IMR-90 (cell line): ENCODE results near the gene SLC6A12. TPM values are rescaled to one million over a fixed set of nuclear protein-coding genes. Genes with fewer than 3 reads are reported as not detected.

Experiments used
- ATAC-seq: fragments of 200-7000 bp; cut with Tn5 transposase; 2 replicates; pipeline ENCODE4 v1.9.1; 2020; ENCODE audit warnings: low read depth, mild to moderate bottlenecking, moderate library complexity
- BruUV-seq: library from RNA; stranded (reverse); fragments of 400-500 nt; replicated peaks from 2 replicates; lab custom pipeline; 2021; lab: Mats Ljungman, UMichigan
- CTCF ChIA-PET: fragments of 300-600 bp; formaldehyde crosslinking; extraction: SDS; loops from one replicate; lab custom pipeline; 2021; ENCODE audit warnings: antibody characterized with exemption; lab: Yijun Ruan, JAX
- POLR2A ChIA-PET: fragments of 300-600 bp; sonication (Branson Sonifier 250); formaldehyde crosslinking; loops from one replicate; lab custom pipeline; 2022; ENCODE audit warnings: antibody characterized with exemption; ENCODE audit not compliant: unreplicated experiment; lab: Charles Lee
- DNase-seq: peaks from one replicate; pipeline ENCODE4 v3.0.0; 2013
- H2AFZ ChIP-seq: replicated peaks from 2 replicates; pipeline ENCODE3; 2013; ENCODE audit warnings: low read length, mild to moderate bottlenecking; ENCODE audit not compliant: poor library complexity
- H2AK5ac ChIP-seq: 2 replicates; pipeline ENCODE4 v1.6.1; 2013; ENCODE audit warnings: low read depth, low read length, inconsistent platforms
- H2AK9ac ChIP-seq: replicated peaks from 2 replicates; pipeline ENCODE3; 2013; ENCODE audit warnings: mild to moderate bottlenecking, low read depth, low read length, moderate library complexity; ENCODE audit not compliant: poor library complexity
- H2BK120ac ChIP-seq: 2 replicates; pipeline ENCODE4 v1.6.1; 2013; ENCODE audit warnings: low read depth, low read length, inconsistent platforms
- H2BK15ac ChIP-seq: 3 replicates; pipeline ENCODE4 v1.6.1; 2013; ENCODE audit warnings: low read depth, low read length, inconsistent platforms
- H2BK20ac ChIP-seq: 2 replicates; pipeline ENCODE4 v1.6.1; 2013; ENCODE audit warnings: low read depth, mild to moderate bottlenecking, inconsistent platforms, low read length, moderate library complexity
- H2BK5ac ChIP-seq: 2 replicates; pipeline ENCODE4 v1.6.1; 2013; ENCODE audit warnings: mild to moderate bottlenecking, low read depth, low read length, inconsistent platforms; ENCODE audit not compliant: poor library complexity, severe bottlenecking
- H3K14ac ChIP-seq: replicated peaks from 2 replicates; pipeline ENCODE4 v1.6.1; 2013; ENCODE audit warnings: low read depth, low read length, inconsistent platforms
- H3K18ac ChIP-seq: 2 replicates; pipeline ENCODE4 v1.6.1; 2013; ENCODE audit warnings: low read depth, low read length, control low read depth
- H3K23ac ChIP-seq: 2 replicates; pipeline ENCODE4 v1.6.1; 2013; ENCODE audit warnings: low read depth, low read length, inconsistent platforms
- H3K27ac ChIP-seq: 2 replicates; pipeline ENCODE4 v1.5.1; 2013; ENCODE audit warnings: mild to moderate bottlenecking, control low read depth, low read length; ENCODE audit not compliant: insufficient read depth
- H3K27me3 ChIP-seq: 2 replicates; pipeline ENCODE4 v1.6.1; 2013; ENCODE audit warnings: low read length; ENCODE audit not compliant: control insufficient read depth, insufficient read depth
- H3K36me3 ChIP-seq: 2 replicates; pipeline ENCODE4 v1.6.1; 2013; ENCODE audit warnings: low read length, mixed read lengths; ENCODE audit not compliant: control insufficient read depth, insufficient read depth
- H3K4ac ChIP-seq: 2 replicates; pipeline ENCODE4 v1.6.1; 2013; ENCODE audit warnings: low read depth, low read length, inconsistent platforms
- H3K4me1 ChIP-seq: 2 replicates; pipeline ENCODE4 v1.6.1; 2013; ENCODE audit warnings: low read length, mixed read lengths; ENCODE audit not compliant: control insufficient read depth, insufficient read depth
- H3K4me2 ChIP-seq: 2 replicates; pipeline ENCODE4 v1.6.1; 2013; ENCODE audit warnings: low read depth, mild to moderate bottlenecking, control low read depth, low read length, moderate library complexity
- H3K4me3 ChIP-seq: 2 replicates; pipeline ENCODE4 v1.5.1; 2013; ENCODE audit warnings: low read depth, mild to moderate bottlenecking, control low read depth, low read length, moderate library complexity; ENCODE audit not compliant: insufficient read depth
- H3K56ac ChIP-seq: 2 replicates; pipeline ENCODE4 v1.6.1; 2013; ENCODE audit warnings: low read length, inconsistent platforms; ENCODE audit not compliant: insufficient read depth; ENCODE audit errors: extremely low read depth
- H3K79me1 ChIP-seq, 2 experiments: 2 replicates each; pipeline ENCODE4 v1.6.1; 2013; ENCODE audit warnings: low read length in 2 of 2, inconsistent platforms in 1 of 2, low read depth in 1 of 2
- H3K9ac ChIP-seq: 2 replicates; pipeline ENCODE4 v1.6.1; 2013; ENCODE audit warnings: low read depth, low read length, control low read depth
- H3K9me1 ChIP-seq: 2 replicates; pipeline ENCODE4 v1.6.1; 2013; ENCODE audit warnings: low read length, inconsistent platforms; ENCODE audit not compliant: insufficient read depth
- H3K9me3 ChIP-seq: 2 replicates; pipeline ENCODE4 v1.6.1; 2013; ENCODE audit warnings: low read length; ENCODE audit not compliant: control insufficient read depth, insufficient read depth
- H4K20me1 ChIP-seq: 2 replicates; pipeline ENCODE4 v1.6.1; 2013; ENCODE audit warnings: low read length, inconsistent platforms; ENCODE audit not compliant: insufficient read depth
- H4K5ac ChIP-seq: 2 replicates; pipeline ENCODE4 v1.6.1; 2013; ENCODE audit warnings: mild to moderate bottlenecking, low read depth, low read length, control low read depth
- H4K8ac ChIP-seq, 2 experiments: 2 replicates each; pipeline ENCODE4 v1.6.1; 2013; ENCODE audit warnings: low read depth in 2 of 2, low read length in 2 of 2, control low read depth in 1 of 2, inconsistent platforms in 1 of 2
- H4K91ac ChIP-seq: 2 replicates; pipeline ENCODE4 v1.6.1; 2013; ENCODE audit warnings: low read depth, low read length, inconsistent platforms; ENCODE audit not compliant: insufficient read depth
- BHLHE40 ChIP-seq: fragments of 150-350 bp; IDR thresholded peaks from 2 replicates; pipeline ENCODE4 v1.6.1; 2016; ENCODE audit warnings: mild to moderate bottlenecking, low read depth, low read length
- FOS ChIP-seq: fragments of 150-350 bp; IDR thresholded peaks from 2 replicates; pipeline ENCODE4 v1.6.1; 2016; ENCODE audit warnings: low read depth, low read length
- MAFK ChIP-seq: IDR thresholded peaks from 2 replicates; pipeline ENCODE4 v1.6.1; 2012; ENCODE audit warnings: low read depth, low read length, improper control_type of control experiment
- MAZ ChIP-seq: IDR thresholded peaks from 2 replicates; pipeline ENCODE4 v1.6.1; 2012; ENCODE audit warnings: low read depth, mild to moderate bottlenecking, low read length, improper control_type of control experiment, moderate library complexity, borderline replicate concordance
- MXI1 ChIP-seq: IDR thresholded peaks from 2 replicates; pipeline ENCODE4 v1.6.1; 2012; ENCODE audit warnings: low read depth, mild to moderate bottlenecking, low read length, moderate library complexity, borderline replicate concordance
- NFE2L2 ChIP-seq: fragments of 150-350 bp; IDR thresholded peaks from 2 replicates; pipeline ENCODE4 v1.6.1; 2016; ENCODE audit warnings: low read depth, mild to moderate bottlenecking, low read length
- POLR2A ChIP-seq: IDR thresholded peaks from 2 replicates; pipeline ENCODE4 v1.6.1; 2012; ENCODE audit warnings: mild to moderate bottlenecking, low read depth, low read length
- RAD21 ChIP-seq: IDR thresholded peaks from 2 replicates; pipeline ENCODE4 v1.6.1; 2012; ENCODE audit warnings: low read length, improper control_type of control experiment
- RCOR1 ChIP-seq: IDR thresholded peaks from 2 replicates; pipeline ENCODE4 v1.6.1; 2012; ENCODE audit warnings: mild to moderate bottlenecking, low read length, improper control_type of control experiment; ENCODE audit not compliant: insufficient replicate concordance
- RFX5 ChIP-seq: IDR thresholded peaks from 2 replicates; pipeline ENCODE4 v1.8.0; 2012; ENCODE audit warnings: low read depth, mild to moderate bottlenecking, low read length, moderate library complexity
- SMC3 ChIP-seq: fragments of 150-350 bp; IDR thresholded peaks from 2 replicates; pipeline ENCODE4 v1.6.1; 2016; ENCODE audit warnings: low read depth, mild to moderate bottlenecking, antibody characterized with exemption, low read length, moderate library complexity
- WGBS, 2 experiments: methylation state at CpG; one replicate each; pipeline versions ENCODE4 v1.1.5 to v1.1.7; 2013; ENCODE audit warnings: missing lambda C conversion rate in 2 of 2; ENCODE audit not compliant: insufficient read length in 1 of 2; ENCODE audit errors: extremely low coverage in 2 of 2; 5-methylcytosine and 5-hydroxymethylcytosine counted together
- dilution Hi-C: fragments of 300-500 bp; cut with HindIII; formaldehyde crosslinking; loops from one replicate; pipeline ENCODE4 v1.14.3; 2018; ENCODE audit warnings: low sequenced_read_pairs; ENCODE audit not compliant: unreplicated experiment
- in situ Hi-C: fragments of 300-500 bp; cut with MboI; formaldehyde crosslinking; loops from 3 replicates; pipeline ENCODE4 v1.14.3; 2019; ENCODE audit warnings: low sequenced_read_pairs, inconsistent platforms, mixed read lengths
- intact Hi-C: fragments of 100-400 bp; cut with micrococcal nuclease; formaldehyde crosslinking; loops from 2 replicates; pipeline ENCODE4 v1.10.0; 2022
- polyA plus RNA-seq, 3 experiments: library from polyadenylated mRNA; depleted of rRNA; stranded (reverse); fragments of >200 nt; gene quantifications; 2 replicates each; pipeline ENCODE4 v1.2.3, GENCODE V29; 2012; ENCODE audit warnings: low replicate concordance in 1 of 3
- total RNA-seq: library from RNA; depleted of rRNA; stranded (reverse); fragments of >200 nt; gene quantifications from 2 replicates; pipeline ENCODE4 v1.2.3, GENCODE V29; 2012
- TF ChIP-seq, protein P1 (sequence below): fragments of 150-350 bp; IDR thresholded peaks from 2 replicates; pipeline ENCODE4 v1.6.1; 2017; ENCODE audit warnings: mild to moderate bottlenecking, antibody characterized with exemption, low read length, low read depth
- TF ChIP-seq, protein P2 (sequence below): conservative IDR thresholded peaks from 2 replicates; pipeline ENCODE4 v1.5.1; 2012; ENCODE audit warnings: mild to moderate bottlenecking, low read depth, low read length, improper control_type of control experiment
- TF ChIP-seq, protein P3 (sequence below): fragments of 150-350 bp; IDR thresholded peaks from 2 replicates; pipeline ENCODE4 v1.6.1; 2016; ENCODE audit warnings: low read depth, mild to moderate bottlenecking, low read length, moderate library complexity, borderline replicate concordance

SLC6A12 gene
- total and polyA plus RNA-seq, 2 of the 4 experiments (the other 2 are of a cell fraction), result not detected

DNA sequence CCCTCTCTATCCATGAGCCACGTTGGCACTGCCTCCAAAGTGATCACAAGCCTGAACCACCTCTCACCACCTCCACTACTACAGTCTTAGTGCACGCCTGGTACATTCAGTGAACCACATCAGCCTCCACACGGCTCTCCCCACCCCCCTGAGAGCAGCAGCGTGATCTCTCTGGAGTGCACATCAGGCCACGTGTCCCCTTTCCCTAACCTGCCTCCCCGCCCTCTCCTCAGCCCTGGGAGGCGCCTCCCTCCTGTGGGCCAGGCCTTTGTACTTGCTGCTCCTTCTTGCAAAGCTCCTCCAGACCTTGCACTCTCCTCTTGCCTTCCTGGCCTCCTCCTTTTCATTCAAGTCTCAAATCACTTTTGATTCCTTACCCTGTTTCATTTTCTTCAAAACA is 49.8 kb downstream of the SLC6A12 start:
- Histone ChIP-seq H2BK5ac (no peak overlapping the region), H4K5ac (no peak overlapping the region), H3K9ac (no peak overlapping the region), H3K9me3 (no peaks in the 10 kb centered on the region), H3K27ac (no peak overlapping the region), H2BK120ac (no peak overlapping the region), H3K56ac (no peak overlapping the region), H2BK15ac (no peak overlapping the region), H2BK20ac (no peak overlapping the region), H3K36me3 (no peaks in the 10 kb centered on the region), H3K9me1 (no peaks in the 10 kb centered on the region), H3K4ac (no peak overlapping the region), H3K23ac (no peak overlapping the region), H3K4me2 (no peak overlapping the region), H4K8ac (no peak overlapping the region), H3K18ac (no peak overlapping the region), H3K4me1 (peaks cover 8% of the 10 kb centered on the region), H2AK9ac (no peak overlapping the region), H4K20me1 (no peaks in the 10 kb centered on the region), H4K91ac (no peak overlapping the region), H3K27me3 (peaks cover 33% of the 10 kb centered on the region), H3K79me1 (no peaks in the 10 kb centered on the region), H2AK5ac (no peak overlapping the region), H3K14ac (no peak overlapping the region), H3K4me3 (no peak overlapping the region), H2AFZ (peak overlapping the region; percentile 61)
- intact Hi-C loops (no loop called here), in situ Hi-C loops (no loop called here), dilution Hi-C loops (no loop called here)
- TF ChIP-seq POLR2A (no peak), MXI1 (no peak), BHLHE40 (no peak), MAFK (no peak), FOS (no peak), RCOR1 (no peak), MAZ (no peak), RAD21 (no peak), NFE2L2 (no peak), SMC3 (no peak), RFX5 (no peak)
- TF ChIP-seq, protein P1, sequence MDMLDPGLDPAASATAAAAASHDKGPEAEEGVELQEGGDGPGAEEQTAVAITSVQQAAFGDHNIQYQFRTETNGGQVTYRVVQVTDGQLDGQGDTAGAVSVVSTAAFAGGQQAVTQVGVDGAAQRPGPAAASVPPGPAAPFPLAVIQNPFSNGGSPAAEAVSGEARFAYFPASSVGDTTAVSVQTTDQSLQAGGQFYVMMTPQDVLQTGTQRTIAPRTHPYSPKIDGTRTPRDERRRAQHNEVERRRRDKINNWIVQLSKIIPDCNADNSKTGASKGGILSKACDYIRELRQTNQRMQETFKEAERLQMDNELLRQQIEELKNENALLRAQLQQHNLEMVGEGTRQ, result no peak
- TF ChIP-seq, protein P2, sequence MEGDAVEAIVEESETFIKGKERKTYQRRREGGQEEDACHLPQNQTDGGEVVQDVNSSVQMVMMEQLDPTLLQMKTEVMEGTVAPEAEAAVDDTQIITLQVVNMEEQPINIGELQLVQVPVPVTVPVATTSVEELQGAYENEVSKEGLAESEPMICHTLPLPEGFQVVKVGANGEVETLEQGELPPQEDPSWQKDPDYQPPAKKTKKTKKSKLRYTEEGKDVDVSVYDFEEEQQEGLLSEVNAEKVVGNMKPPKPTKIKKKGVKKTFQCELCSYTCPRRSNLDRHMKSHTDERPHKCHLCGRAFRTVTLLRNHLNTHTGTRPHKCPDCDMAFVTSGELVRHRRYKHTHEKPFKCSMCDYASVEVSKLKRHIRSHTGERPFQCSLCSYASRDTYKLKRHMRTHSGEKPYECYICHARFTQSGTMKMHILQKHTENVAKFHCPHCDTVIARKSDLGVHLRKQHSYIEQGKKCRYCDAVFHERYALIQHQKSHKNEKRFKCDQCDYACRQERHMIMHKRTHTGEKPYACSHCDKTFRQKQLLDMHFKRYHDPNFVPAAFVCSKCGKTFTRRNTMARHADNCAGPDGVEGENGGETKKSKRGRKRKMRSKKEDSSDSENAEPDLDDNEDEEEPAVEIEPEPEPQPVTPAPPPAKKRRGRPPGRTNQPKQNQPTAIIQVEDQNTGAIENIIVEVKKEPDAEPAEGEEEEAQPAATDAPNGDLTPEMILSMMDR, result no peak
- TF ChIP-seq, protein P3, sequence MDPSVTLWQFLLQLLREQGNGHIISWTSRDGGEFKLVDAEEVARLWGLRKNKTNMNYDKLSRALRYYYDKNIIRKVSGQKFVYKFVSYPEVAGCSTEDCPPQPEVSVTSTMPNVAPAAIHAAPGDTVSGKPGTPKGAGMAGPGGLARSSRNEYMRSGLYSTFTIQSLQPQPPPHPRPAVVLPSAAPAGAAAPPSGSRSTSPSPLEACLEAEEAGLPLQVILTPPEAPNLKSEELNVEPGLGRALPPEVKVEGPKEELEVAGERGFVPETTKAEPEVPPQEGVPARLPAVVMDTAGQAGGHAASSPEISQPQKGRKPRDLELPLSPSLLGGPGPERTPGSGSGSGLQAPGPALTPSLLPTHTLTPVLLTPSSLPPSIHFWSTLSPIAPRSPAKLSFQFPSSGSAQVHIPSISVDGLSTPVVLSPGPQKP, result no peak
- 45% methylated on average over 3 of the region's 7 CpGs; no CpG with 5 or more reads in 1 of the 2 experiments for WGBS, 2 experiments
- POLR2A ChIA-PET, result no interaction called here
- BruUV-seq, result no TSS peak
- ATAC-seq (no peak), DNase-seq (no peak)
- CTCF ChIA-PET, result no interaction called here
